ENCODE results near the gene MRPL39. TPM values are rescaled to one million over a fixed set of nuclear protein-coding genes. Genes with fewer than 3 reads are reported as not detected.

MRPL39 gene
- total RNA-seq, 1 donor, result 39.3 TPM

DNA sequence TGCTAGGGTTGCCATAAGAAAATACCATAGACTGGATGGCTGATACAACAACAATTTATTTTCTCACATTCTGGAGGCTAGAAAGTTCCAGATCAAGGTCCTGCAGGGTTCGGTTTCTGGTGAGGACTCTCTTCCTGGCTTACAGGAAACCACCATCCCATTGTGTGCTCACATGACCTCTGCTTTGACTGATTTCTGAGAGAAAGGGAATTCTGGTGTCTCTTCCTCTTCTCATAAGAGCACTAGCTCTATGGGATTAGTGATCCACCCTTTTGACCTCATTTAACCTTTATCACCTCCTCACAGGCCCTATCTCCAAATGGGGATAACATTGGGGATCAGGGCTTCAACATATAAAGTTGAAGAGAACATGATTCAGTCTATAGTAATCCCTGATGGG is 47.5 kb downstream of the MRPL39 start:
- H3K4me3 ChIP-seq (ENCODE audit: low read depth, low read length), result no peak overlapping the region
- TF ChIP-seq, protein P1, sequence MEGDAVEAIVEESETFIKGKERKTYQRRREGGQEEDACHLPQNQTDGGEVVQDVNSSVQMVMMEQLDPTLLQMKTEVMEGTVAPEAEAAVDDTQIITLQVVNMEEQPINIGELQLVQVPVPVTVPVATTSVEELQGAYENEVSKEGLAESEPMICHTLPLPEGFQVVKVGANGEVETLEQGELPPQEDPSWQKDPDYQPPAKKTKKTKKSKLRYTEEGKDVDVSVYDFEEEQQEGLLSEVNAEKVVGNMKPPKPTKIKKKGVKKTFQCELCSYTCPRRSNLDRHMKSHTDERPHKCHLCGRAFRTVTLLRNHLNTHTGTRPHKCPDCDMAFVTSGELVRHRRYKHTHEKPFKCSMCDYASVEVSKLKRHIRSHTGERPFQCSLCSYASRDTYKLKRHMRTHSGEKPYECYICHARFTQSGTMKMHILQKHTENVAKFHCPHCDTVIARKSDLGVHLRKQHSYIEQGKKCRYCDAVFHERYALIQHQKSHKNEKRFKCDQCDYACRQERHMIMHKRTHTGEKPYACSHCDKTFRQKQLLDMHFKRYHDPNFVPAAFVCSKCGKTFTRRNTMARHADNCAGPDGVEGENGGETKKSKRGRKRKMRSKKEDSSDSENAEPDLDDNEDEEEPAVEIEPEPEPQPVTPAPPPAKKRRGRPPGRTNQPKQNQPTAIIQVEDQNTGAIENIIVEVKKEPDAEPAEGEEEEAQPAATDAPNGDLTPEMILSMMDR (IDR thresholded peaks at IDR 0.05; ENCODE audit: insufficient read depth, low read depth, low read length), result no peak
- DNase-seq (ENCODE audit: low read depth), result no peak

DNA sequence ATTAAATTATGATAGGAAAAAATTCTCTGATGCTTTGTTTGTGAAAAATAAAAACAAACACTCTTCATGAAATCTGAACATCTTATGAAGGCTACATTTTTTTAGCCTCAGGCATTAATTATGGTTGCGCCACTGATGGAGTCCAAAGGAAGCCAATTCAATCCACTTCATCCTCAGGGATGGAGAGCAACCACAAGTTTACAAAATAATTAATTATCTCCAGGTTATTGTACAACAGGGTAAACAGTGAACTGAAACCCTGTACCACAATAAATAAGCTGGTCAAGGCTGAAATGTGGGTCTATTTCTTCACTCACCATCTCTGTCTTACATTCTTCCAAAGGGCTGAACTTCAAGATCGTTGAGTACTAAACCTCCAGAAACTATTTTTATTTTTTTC is 49.2 kb downstream of the MRPL39 start:
- no peak overlapping the region for H3K4me3 ChIP-seq (ENCODE audit: low read depth, low read length)
- DNase-seq (ENCODE audit: low read depth), result peak; percentile 65
- TF ChIP-seq, protein P1 (IDR thresholded peaks at IDR 0.05; ENCODE audit: insufficient read depth, low read depth, low read length), result no peak

DNA sequence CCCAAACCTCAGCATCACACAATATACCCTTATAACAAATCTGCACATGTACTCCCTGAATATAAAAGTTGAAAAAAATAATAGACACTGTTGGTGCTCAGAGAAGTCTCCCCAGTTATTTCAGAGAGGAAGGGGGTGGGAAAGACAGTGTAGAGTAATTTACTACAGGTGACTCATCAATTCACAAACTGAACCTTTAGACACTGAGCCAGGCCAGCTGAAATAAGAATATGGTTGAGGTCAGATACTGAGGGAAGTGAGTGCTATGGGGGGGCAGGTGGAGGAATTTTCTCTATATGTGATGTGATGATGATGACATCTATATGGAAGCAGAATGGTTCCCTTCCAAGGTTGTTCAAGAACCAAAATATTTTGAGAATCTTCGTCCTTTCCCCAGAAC is 50.1 kb downstream of the MRPL39 start:
- no peak for DNase-seq (ENCODE audit: low read depth)
- H3K4me3 ChIP-seq (ENCODE audit: low read depth, low read length), result no peak overlapping the region
- TF ChIP-seq, protein P1 (IDR thresholded peaks at IDR 0.05; ENCODE audit: insufficient read depth, low read depth, low read length), result no peak

DNA sequence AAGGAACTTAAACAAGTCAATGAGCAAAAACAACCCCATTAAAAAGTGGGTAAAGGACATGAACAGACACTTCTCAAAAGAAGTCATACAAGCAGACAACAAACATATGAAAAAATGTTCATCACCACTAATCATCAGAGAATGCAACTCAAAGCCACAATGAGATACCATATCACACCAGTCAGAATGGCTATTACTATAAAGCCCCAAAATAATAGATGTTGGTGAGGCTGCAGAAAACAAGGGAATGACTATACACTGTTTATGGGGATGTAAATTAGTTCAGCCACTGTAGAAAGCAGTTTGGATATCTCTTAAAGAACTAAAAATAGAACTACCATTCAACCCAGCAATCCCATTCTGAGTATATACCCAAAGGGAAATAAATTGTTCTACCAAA is 51.2 kb downstream of the MRPL39 start:
- DNase-seq (ENCODE audit: low read depth), result no peak
- TF ChIP-seq, protein P1 (IDR thresholded peaks at IDR 0.05; ENCODE audit: insufficient read depth, low read depth, low read length), result no peak

DNA sequence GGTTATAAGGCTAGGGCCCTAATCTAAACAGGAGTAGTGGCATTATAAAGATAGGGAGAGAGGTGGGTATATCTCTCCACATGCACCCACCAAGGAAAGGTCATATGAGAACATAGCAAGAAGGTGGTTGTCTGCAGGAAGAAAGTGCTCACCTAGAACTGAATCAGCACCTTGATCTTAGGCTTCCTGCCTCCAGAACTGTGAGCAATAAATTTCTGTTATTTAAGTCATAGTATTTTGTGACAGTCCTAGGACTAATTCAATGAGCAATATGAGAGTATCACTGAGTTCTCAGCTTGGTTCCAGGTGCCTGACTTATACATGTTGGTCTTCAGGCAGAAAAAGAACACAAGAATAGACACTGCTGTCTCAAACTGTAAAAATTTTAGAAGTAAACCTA is 51.8 kb downstream of the MRPL39 start:
- no peak overlapping the region for H3K4me3 ChIP-seq (ENCODE audit: low read depth, low read length)
- DNase-seq (ENCODE audit: low read depth), result no peak

More for the DNA sequence above, 51.2 kb downstream of the MRPL39 start:
- no peak overlapping the region for H3K4me3 ChIP-seq (ENCODE audit: low read depth, low read length)

DNA sequence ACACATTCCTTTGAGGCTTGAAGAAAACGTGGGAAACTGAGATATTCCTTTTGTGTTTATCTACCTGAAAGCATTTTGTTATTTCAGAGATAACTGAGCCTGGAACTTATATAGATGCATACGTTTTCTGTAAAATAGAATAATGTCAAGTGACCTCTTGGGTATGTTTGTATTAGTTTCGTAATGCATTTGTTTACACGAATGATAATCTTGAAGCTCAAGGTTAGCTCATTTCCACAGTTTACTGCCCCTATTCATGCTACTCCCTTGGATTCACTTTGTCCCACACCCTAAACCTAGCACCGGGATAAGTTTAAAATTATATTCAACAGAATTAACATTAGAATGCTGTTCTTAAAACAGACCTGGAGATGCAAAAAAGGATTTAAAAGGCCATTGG is 54.4 kb downstream of the MRPL39 start:
- H3K4me3 ChIP-seq (ENCODE audit: low read depth, low read length), result no peak overlapping the region
- no peak for DNase-seq (ENCODE audit: low read depth)
- TF ChIP-seq, protein P1 (IDR thresholded peaks at IDR 0.05; ENCODE audit: insufficient read depth, low read depth, low read length), result no peak

More for the DNA sequence above, 51.8 kb downstream of the MRPL39 start:
- TF ChIP-seq, protein P1 (IDR thresholded peaks at IDR 0.05; ENCODE audit: insufficient read depth, low read depth, low read length), result no peak

DNA sequence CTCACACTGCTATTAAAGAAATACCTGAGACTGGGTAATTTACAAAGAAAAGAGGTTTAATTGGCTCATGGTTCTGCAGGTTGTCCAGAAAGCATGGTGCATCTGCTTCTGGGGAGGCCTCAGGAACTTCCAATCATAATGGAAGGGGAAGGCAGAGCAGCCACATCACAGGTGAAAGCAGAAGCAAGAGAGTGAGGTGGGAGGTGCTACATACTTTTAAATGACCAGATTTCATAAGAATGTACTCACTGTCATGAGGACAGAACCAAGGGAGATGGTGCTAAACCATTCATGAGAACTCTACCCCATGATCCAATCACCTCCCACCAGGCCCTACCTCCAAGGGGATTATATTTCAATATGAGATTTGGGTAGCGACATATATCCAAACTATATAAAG is 55.7 kb downstream of the MRPL39 start:
- DNase-seq (ENCODE audit: low read depth), result no peak
- TF ChIP-seq, protein P1 (IDR thresholded peaks at IDR 0.05; ENCODE audit: insufficient read depth, low read depth, low read length), result no peak
- H3K4me3 ChIP-seq (ENCODE audit: low read depth, low read length), result no peak overlapping the region
